Measurements from ENCODE around the gene HOMER3.

The HOMER3 gene

GRCh38 chr19:18949858-18950257 lies 8.8 kb upstream of the HOMER3 start:
- Histone ChIP-seq H3K9ac (ENCODE audit: low read length) (no peak overlapping the region), H3K27me3 (ENCODE audit: control insufficient read depth, insufficient read depth, low read length) (no peaks in the 10 kb centered on the region), H3K36me3 (ENCODE audit: control insufficient read depth, insufficient read depth, low read length) (no peaks in the 10 kb centered on the region), H3K9me3 (ENCODE audit: control insufficient read depth, low read length) (no peaks in the 10 kb centered on the region), H3K4me3 (ENCODE audit: low read length) (no peak overlapping the region), H3K4me1 (ENCODE audit: control insufficient read depth, insufficient read depth, low read length) (no peaks in the 10 kb centered on the region)

GRCh38 chr19:18948976-18949356 lies 7.9 kb upstream of the HOMER3 start:
- Histone ChIP-seq H3K4me3 (ENCODE audit: low read length) (no peak overlapping the region), H3K9me3 (ENCODE audit: control insufficient read depth, low read length) (no peaks in the 10 kb centered on the region), H3K27me3 (ENCODE audit: control insufficient read depth, insufficient read depth, low read length) (no peaks in the 10 kb centered on the region), H3K9ac (ENCODE audit: low read length) (no peak overlapping the region), H3K4me1 (ENCODE audit: control insufficient read depth, insufficient read depth, low read length) (no peaks in the 10 kb centered on the region), H3K36me3 (ENCODE audit: control insufficient read depth, insufficient read depth, low read length) (no peaks in the 10 kb centered on the region)

- H3K36me3 ChIP-seq (ENCODE audit: control insufficient read depth, insufficient read depth, low read length): no peaks in the 10 kb centered on the region
- no peaks in the 10 kb centered on the region for H3K27me3 ChIP-seq (ENCODE audit: control insufficient read depth, insufficient read depth, low read length)
- H3K4me1 ChIP-seq (ENCODE audit: control insufficient read depth, insufficient read depth, low read length): no peaks in the 10 kb centered on the region
- H3K9me3 ChIP-seq (ENCODE audit: control insufficient read depth, low read length): no peaks in the 10 kb centered on the region
- H3K4me3 ChIP-seq (ENCODE audit: low read length): no peak overlapping the region
- H3K9ac ChIP-seq (ENCODE audit: low read length): no peak overlapping the region
Observed at GRCh38 chr19:18948075-18948975, 7.3 kb upstream of the HOMER3 start.

GRCh38 chr19:18946918-18947317 lies 5.9 kb upstream of the HOMER3 start:
- H3K36me3 ChIP-seq (ENCODE audit: control insufficient read depth, insufficient read depth, low read length): no peaks in the 10 kb centered on the region
- H3K4me3 ChIP-seq (ENCODE audit: low read length): no peak overlapping the region
- H3K9me3 ChIP-seq (ENCODE audit: control insufficient read depth, low read length): no peaks in the 10 kb centered on the region
- no peaks in the 10 kb centered on the region for H3K4me1 ChIP-seq (ENCODE audit: control insufficient read depth, insufficient read depth, low read length)
- no peaks in the 10 kb centered on the region for H3K27me3 ChIP-seq (ENCODE audit: control insufficient read depth, insufficient read depth, low read length)
- H3K9ac ChIP-seq (ENCODE audit: low read length): no peak overlapping the region

- H3K4me1 ChIP-seq (ENCODE audit: control insufficient read depth, insufficient read depth, low read length): no peaks in the 10 kb centered on the region
- H3K27me3 ChIP-seq (ENCODE audit: control insufficient read depth, insufficient read depth, low read length): no peaks in the 10 kb centered on the region
- H3K9ac ChIP-seq (ENCODE audit: low read length): no peak overlapping the region
- no peaks in the 10 kb centered on the region for H3K36me3 ChIP-seq (ENCODE audit: control insufficient read depth, insufficient read depth, low read length)
- H3K9me3 ChIP-seq (ENCODE audit: control insufficient read depth, low read length): no peaks in the 10 kb centered on the region
- H3K4me3 ChIP-seq (ENCODE audit: low read length): no peak overlapping the region
Observed at GRCh38 chr19:18946335-18946734, 5.3 kb upstream of the HOMER3 start.

DNA sequence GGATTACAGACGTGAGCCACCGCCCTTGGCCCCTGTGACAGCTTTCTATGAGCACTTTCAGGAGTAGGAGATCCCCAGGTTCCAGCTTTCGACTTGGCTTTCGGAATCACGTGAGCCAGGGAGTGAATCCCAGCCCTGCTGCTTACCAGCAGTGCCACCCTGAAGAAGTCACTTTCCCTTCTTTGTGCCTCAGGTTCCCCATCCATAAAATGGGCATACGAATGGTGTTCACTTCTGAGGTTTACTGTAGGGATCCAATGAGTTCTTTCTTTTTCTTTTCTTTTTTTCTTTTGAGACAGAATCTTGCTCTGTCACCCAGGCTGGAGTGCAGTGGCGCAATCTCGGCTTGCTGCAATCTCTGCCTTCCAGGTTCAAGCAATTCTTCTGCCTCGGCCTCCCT lies 4.3 kb upstream of the HOMER3 start:
- Histone ChIP-seq H3K4me3 (ENCODE audit: low read length) (no peak overlapping the region), H3K9me3 (ENCODE audit: control insufficient read depth, low read length) (no peaks in the 10 kb centered on the region), H3K36me3 (ENCODE audit: control insufficient read depth, insufficient read depth, low read length) (no peaks in the 10 kb centered on the region), H3K27me3 (ENCODE audit: control insufficient read depth, insufficient read depth, low read length) (peaks cover 6% of the 10 kb centered on the region), H3K4me1 (ENCODE audit: control insufficient read depth, insufficient read depth, low read length) (peaks cover 5% of the 10 kb centered on the region), H3K9ac (ENCODE audit: low read length) (no peak overlapping the region)

DNA sequence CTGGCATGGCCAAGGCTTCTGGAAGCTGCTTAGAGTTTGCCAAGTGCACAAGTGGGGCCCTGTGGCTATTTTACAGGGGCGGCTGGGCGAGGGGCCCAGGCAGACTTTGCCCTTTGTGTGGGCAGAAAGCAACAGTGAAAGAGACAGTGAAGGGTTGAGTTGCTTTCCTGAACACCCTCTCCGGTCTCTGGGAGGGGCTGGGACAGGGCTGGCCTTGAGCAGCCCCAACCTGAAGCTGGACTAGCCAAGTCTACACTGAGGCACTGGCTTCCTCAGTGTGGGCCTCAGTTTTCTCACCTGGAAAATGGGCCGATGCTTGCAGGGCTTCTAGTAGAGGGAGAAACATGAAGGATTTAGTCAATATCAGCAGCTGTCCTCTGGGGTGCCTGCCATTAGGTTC lies 2.4 kb upstream of the HOMER3 start:
- Histone ChIP-seq H3K9me3 (ENCODE audit: control insufficient read depth, low read length) (no peaks in the 10 kb centered on the region), H3K27me3 (ENCODE audit: control insufficient read depth, insufficient read depth, low read length) (peaks cover 13% of the 10 kb centered on the region), H3K36me3 (ENCODE audit: control insufficient read depth, insufficient read depth, low read length) (no peaks in the 10 kb centered on the region), H3K4me3 (ENCODE audit: low read length) (no peak overlapping the region), H3K9ac (ENCODE audit: low read length) (no peak overlapping the region), H3K4me1 (ENCODE audit: control insufficient read depth, insufficient read depth, low read length) (peaks cover 6% of the 10 kb centered on the region)

DNA sequence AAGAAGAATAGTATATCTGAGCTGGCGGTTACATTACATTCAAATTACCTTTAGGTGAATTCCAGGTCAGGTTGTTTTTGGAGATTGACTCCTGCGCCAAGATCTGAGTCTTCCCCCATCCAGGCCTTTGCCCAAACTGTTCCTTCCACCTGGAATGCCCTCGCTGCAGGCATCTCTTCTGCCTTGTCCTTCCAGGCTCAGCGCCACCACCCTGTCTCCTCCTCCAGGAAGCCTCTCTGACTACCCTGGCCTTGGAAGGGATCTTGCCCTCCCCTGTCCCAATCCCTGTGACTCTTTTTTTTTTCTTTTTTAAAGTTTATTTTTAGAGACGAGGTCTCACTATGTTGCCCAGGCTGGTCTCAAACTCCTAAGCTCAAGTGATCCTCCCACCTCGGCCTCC lies 1.7 kb upstream of the HOMER3 start:
- Histone ChIP-seq H3K36me3 (ENCODE audit: control insufficient read depth, insufficient read depth, low read length) (no peaks in the 10 kb centered on the region), H3K9ac (ENCODE audit: low read length) (no peak overlapping the region), H3K4me3 (ENCODE audit: low read length) (no peak overlapping the region), H3K4me1 (ENCODE audit: control insufficient read depth, insufficient read depth, low read length) (peaks cover 6% of the 10 kb centered on the region), H3K9me3 (ENCODE audit: control insufficient read depth, low read length) (no peaks in the 10 kb centered on the region), H3K27me3 (ENCODE audit: control insufficient read depth, insufficient read depth, low read length) (peaks cover 13% of the 10 kb centered on the region)

DNA sequence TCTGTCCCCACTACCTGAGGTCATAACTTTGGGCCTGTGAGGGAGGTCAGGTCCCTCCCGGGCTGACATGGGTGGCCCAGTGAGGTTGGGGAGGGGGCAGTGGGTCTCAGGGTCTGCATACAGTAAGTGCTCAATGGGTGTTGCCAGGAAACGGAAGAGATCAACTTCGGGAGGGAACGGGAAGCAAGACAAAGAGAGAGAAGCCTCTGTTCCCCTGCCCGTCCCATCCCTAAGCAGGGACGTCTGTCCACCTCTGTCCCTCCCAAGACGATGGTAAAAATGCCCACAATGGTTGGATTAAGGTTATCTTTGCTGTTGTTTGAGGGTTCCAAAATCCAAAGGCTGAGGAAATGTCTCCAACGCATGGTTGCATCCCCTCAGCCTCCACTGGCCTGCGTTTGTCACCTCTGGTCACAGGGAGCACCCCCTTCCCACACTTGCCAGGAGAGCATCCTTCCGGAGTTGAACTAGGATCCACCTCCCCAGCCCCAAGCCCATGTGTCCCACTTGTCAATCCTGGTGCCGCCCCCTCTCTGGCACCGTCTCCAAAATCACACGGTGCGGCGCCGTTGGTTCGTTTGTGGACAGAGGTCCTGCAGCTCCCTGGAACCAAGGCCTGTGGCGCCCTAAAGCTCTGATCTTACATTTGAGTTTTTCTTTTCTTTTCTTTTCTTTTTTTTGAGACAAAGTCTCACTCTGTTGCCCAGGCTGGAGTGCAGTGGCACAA lies 774 bp upstream of the HOMER3 start:
- Histone ChIP-seq H3K27me3 (ENCODE audit: control insufficient read depth, insufficient read depth, low read length) (peaks cover 13% of the 10 kb centered on the region), H3K9me3 (ENCODE audit: control insufficient read depth, low read length) (no peaks in the 10 kb centered on the region), H3K9ac (ENCODE audit: low read length) (no peak overlapping the region), H3K36me3 (ENCODE audit: control insufficient read depth, insufficient read depth, low read length) (no peaks in the 10 kb centered on the region), H3K4me3 (ENCODE audit: low read length) (no peak overlapping the region), H3K4me1 (ENCODE audit: control insufficient read depth, insufficient read depth, low read length) (peaks cover 6% of the 10 kb centered on the region)

- H3K27me3 ChIP-seq (ENCODE audit: control insufficient read depth, insufficient read depth, low read length): peaks cover 13% of the 10 kb centered on the region
- no peaks in the 10 kb centered on the region for H3K9me3 ChIP-seq (ENCODE audit: control insufficient read depth, low read length)
- no peak overlapping the region for H3K4me3 ChIP-seq (ENCODE audit: low read length)
- H3K9ac ChIP-seq (ENCODE audit: low read length): peak overlapping the region; percentile 55
- peaks cover 6% of the 10 kb centered on the region for H3K4me1 ChIP-seq (ENCODE audit: control insufficient read depth, insufficient read depth, low read length)
- no peaks in the 10 kb centered on the region for H3K36me3 ChIP-seq (ENCODE audit: control insufficient read depth, insufficient read depth, low read length)
Observed at GRCh38 chr19:18939922-18940768, 872 bp downstream of the HOMER3 start.

GRCh38 chr19:18939163-18939562 lies 1.9 kb downstream of the HOMER3 start:
- Histone ChIP-seq H3K27me3 (ENCODE audit: control insufficient read depth, insufficient read depth, low read length) (peaks cover 13% of the 10 kb centered on the region), H3K9me3 (ENCODE audit: control insufficient read depth, low read length) (no peaks in the 10 kb centered on the region), H3K4me3 (ENCODE audit: low read length) (no peak overlapping the region), H3K36me3 (ENCODE audit: control insufficient read depth, insufficient read depth, low read length) (no peaks in the 10 kb centered on the region), H3K9ac (ENCODE audit: low read length) (no peak overlapping the region), H3K4me1 (ENCODE audit: control insufficient read depth, insufficient read depth, low read length) (peaks cover 6% of the 10 kb centered on the region)

- Histone ChIP-seq H3K4me3 (ENCODE audit: low read length) (no peak overlapping the region), H3K36me3 (ENCODE audit: control insufficient read depth, insufficient read depth, low read length) (no peaks in the 10 kb centered on the region), H3K27me3 (ENCODE audit: control insufficient read depth, insufficient read depth, low read length) (no peaks in the 10 kb centered on the region), H3K4me1 (ENCODE audit: control insufficient read depth, insufficient read depth, low read length) (peaks cover 5% of the 10 kb centered on the region), H3K9me3 (ENCODE audit: control insufficient read depth, low read length) (no peaks in the 10 kb centered on the region), H3K9ac (ENCODE audit: low read length) (no peak overlapping the region)
Observed at GRCh38 chr19:18933297-18933696, 7.7 kb downstream of the HOMER3 start.
